Endothelial cell of umbilical vein (primary cell): ENCODE data around the gene MAMDC2. TPM values are rescaled to one million over a fixed set of nuclear protein-coding genes. Genes with fewer than 3 reads are reported as not detected.
A peak's percentile ranks its signal among the peaks of the same experiment; 100 is the strongest.

Source experiments
- BruUV-seq: library from RNA; stranded (reverse); fragments of 400-500 nt; replicated peaks from 2 replicates; lab custom pipeline; 2021; lab: Mats Ljungman, UMichigan
- CTCF ChIA-PET: fragments of 300-600, 350-600 bp; sonication (Branson Sonifier 250); formaldehyde crosslinking; loops from one replicate; lab custom pipeline; 2021; ENCODE audit warnings: antibody characterized with exemption, inconsistent platforms; lab: Charles Lee
- POLR2A ChIA-PET: fragments of 300-600, 350-600 bp; sonication (Branson Sonifier 250); formaldehyde crosslinking; loops from one replicate; lab custom pipeline; 2021; ENCODE audit warnings: antibody characterized with exemption, inconsistent platforms; lab: Charles Lee
- DNase-seq: peaks from one replicate; pipeline ENCODE4 v3.0.0-alpha.2; 2011; ENCODE audit warnings: low read depth, low spot score
- FAIRE-seq: peaks from 2 replicates; lab custom pipeline; 2011; peaks lifted over from hg19 to GRCh38; lab: Jason Lieb, UNC
- H2AFZ ChIP-seq: 2 replicates; pipeline ENCODE4 v1.6.0; 2012; ENCODE audit warnings: low read depth, low read length, control low read depth, inconsistent platforms
- H3K27ac ChIP-seq: 2 replicates; pipeline ENCODE4 v1.5.1; 2011; ENCODE audit warnings: low read depth, mild to moderate bottlenecking, control low read depth, low read length, moderate library complexity; ENCODE audit not compliant: insufficient read depth
- H3K27me3 ChIP-seq, 2 experiments: 2 replicates each; pipeline versions ENCODE4 v1.6.0 to v1.6.1; 2011; ENCODE audit warnings: low read length in 2 of 2, mixed read lengths in 1 of 2; ENCODE audit not compliant: control insufficient read depth in 2 of 2, insufficient read depth in 2 of 2
- H3K36me3 ChIP-seq, 2 experiments: 2 replicates in 1 of 2; 3 replicates in 1 of 2; pipeline ENCODE4 v1.5.1; 2011; ENCODE audit warnings: low read length in 2 of 2, mild to moderate bottlenecking in 1 of 2, moderate library complexity in 1 of 2; ENCODE audit not compliant: control insufficient read depth in 2 of 2, insufficient read depth in 2 of 2; ENCODE audit errors: extremely low read depth in 1 of 2
- H3K4me1 ChIP-seq: 3 replicates; pipeline ENCODE4 v1.5.1; 2011; ENCODE audit warnings: mild to moderate bottlenecking, low read length; ENCODE audit not compliant: control insufficient read depth, insufficient read depth; ENCODE audit errors: extremely low read depth
- H3K4me2 ChIP-seq: 2 replicates; pipeline ENCODE4 v1.6.1; 2011; ENCODE audit warnings: low read length, control low read depth, mixed read lengths; ENCODE audit not compliant: insufficient read depth
- H3K4me3 ChIP-seq, 3 experiments: fragments of 200-600 bp in 1 of 3; sonication (generic), shearing (Covaris generic) in 1 of 3; replicated peaks in 1 of 3; 2 replicates each; pipeline ENCODE4 v1.5.1; 2011 to 2016; ENCODE audit warnings: control low read depth in 3 of 3, low read length in 3 of 3, mild to moderate bottlenecking in 2 of 3, inconsistent platforms in 1 of 3, low read depth in 1 of 3, moderate library complexity in 1 of 3; ENCODE audit not compliant: insufficient read depth in 1 of 3
- H3K79me2 ChIP-seq: 2 replicates; pipeline ENCODE4 v1.6.0; 2012; ENCODE audit warnings: low read length, inconsistent platforms; ENCODE audit not compliant: control insufficient read depth, insufficient read depth
- H3K9ac ChIP-seq: replicated peaks from 2 replicates; pipeline ENCODE3; 2011; ENCODE audit warnings: low read length, control low read depth; ENCODE audit not compliant: insufficient read depth; ENCODE audit errors: extremely low read depth
- H3K9me1 ChIP-seq: replicated peaks from 3 replicates; pipeline ENCODE4 v1.6.0; 2011; ENCODE audit warnings: mild to moderate bottlenecking, low read length; ENCODE audit not compliant: control insufficient read depth, insufficient read depth; ENCODE audit errors: extremely low read depth
- H3K9me3 ChIP-seq: replicated peaks from 2 replicates; pipeline ENCODE4 v1.5.1; 2012; ENCODE audit warnings: low read length, inconsistent platforms; ENCODE audit not compliant: control insufficient read depth, insufficient read depth
- H4K20me1 ChIP-seq: replicated peaks from 2 replicates; pipeline ENCODE3; 2011; ENCODE audit warnings: mild to moderate bottlenecking, low read length; ENCODE audit not compliant: control insufficient read depth, insufficient read depth; ENCODE audit errors: extremely low read depth
- EZH2 ChIP-seq: IDR thresholded peaks from 2 replicates; pipeline ENCODE4 v1.6.1; 2012; ENCODE audit warnings: borderline replicate concordance, low read depth, mild to moderate bottlenecking, moderate library complexity, low read length, inconsistent platforms; ENCODE audit not compliant: severe bottlenecking
- FOS ChIP-seq: IDR thresholded peaks from 2 replicates; pipeline ENCODE4 v1.6.1; 2011; ENCODE audit warnings: mild to moderate bottlenecking, low read length, moderate library complexity, borderline replicate concordance; ENCODE audit not compliant: insufficient read depth
- GATA2 ChIP-seq: IDR thresholded peaks from 2 replicates; pipeline ENCODE4 v1.7.0; 2011; ENCODE audit warnings: low read depth, mild to moderate bottlenecking, moderate library complexity, mixed read lengths, low read length; ENCODE audit not compliant: insufficient read length, insufficient read depth
- JUN ChIP-seq: IDR thresholded peaks from 2 replicates; pipeline ENCODE4 v1.6.1; 2011; ENCODE audit warnings: borderline replicate concordance, low read depth; ENCODE audit not compliant: insufficient read length, insufficient read depth
- MYC ChIP-seq: IDR thresholded peaks from one replicate; pipeline ENCODE4 v1.6.1; 2011; ENCODE audit warnings: mild to moderate bottlenecking, low read depth, low read length
- POLR2A ChIP-seq: IDR thresholded peaks from 2 replicates; pipeline ENCODE4 v1.6.1; 2012; ENCODE audit warnings: low read depth, mild to moderate bottlenecking, control low read depth, low read length
- POLR2AphosphoS5 ChIP-seq: IDR thresholded peaks from 2 replicates; pipeline ENCODE4 v1.6.1; 2012; ENCODE audit warnings: low read depth, mild to moderate bottlenecking, control low read depth, low read length, moderate library complexity; ENCODE audit not compliant: insufficient read depth
- dilution Hi-C: fragments of 300-500 bp; cut with MboI; formaldehyde crosslinking; loops from one replicate; pipeline ENCODE4 v1.15.0; 2019; ENCODE audit warnings: low sequenced_read_pairs; ENCODE audit not compliant: extremely low pct_ligation_motif_present
- intact Hi-C: fragments of 100-400 bp; cut with micrococcal nuclease; formaldehyde crosslinking; loops from one replicate; pipeline ENCODE4 v1.10.0; 2022
- polyA plus RNA-seq, 4 experiments: library from polyadenylated mRNA; depleted of rRNA in 3 of 4; stranded (reverse) in 3 of 4; unstranded in 1 of 4; fragments of >200 nt; gene quantifications; 2 replicates each; pipeline versions ENCODE4 v1.2.1 to v1.2.3, GENCODE V29; 2011 to 2012; ENCODE audit warnings: missing spikeins in 1 of 4
- total RNA-seq: library from RNA; stranded (reverse); gene quantifications from 2 replicates; pipeline ENCODE4 v1.2.3, GENCODE V29; 2021
- TF ChIP-seq, protein P1 (sequence below), 2 donors: IDR thresholded peaks; 1 replicate in 1 of 2; 2 replicates in 1 of 2; pipeline ENCODE4 v1.5.1; 2011; ENCODE audit warnings: low read length in 2 of 2, mild to moderate bottlenecking in 2 of 2, moderate library complexity in 2 of 2, control low read depth in 1 of 2, inconsistent platforms in 1 of 2, low read depth in 1 of 2; ENCODE audit not compliant: insufficient read depth in 1 of 2; ENCODE audit errors: extremely low read depth in 1 of 2
- TF ChIP-seq, protein P2 (sequence below): IDR thresholded peaks from 2 replicates; pipeline ENCODE4 v1.6.1; 2011; ENCODE audit not compliant: insufficient read depth, insufficient read length

Gene MAMDC2
- total and polyA plus RNA-seq, 2 donors (not counting 3 experiments of a cell fraction or from before 2014, with no cell fraction given), result 0.60 to 1.1 TPM

DNA sequence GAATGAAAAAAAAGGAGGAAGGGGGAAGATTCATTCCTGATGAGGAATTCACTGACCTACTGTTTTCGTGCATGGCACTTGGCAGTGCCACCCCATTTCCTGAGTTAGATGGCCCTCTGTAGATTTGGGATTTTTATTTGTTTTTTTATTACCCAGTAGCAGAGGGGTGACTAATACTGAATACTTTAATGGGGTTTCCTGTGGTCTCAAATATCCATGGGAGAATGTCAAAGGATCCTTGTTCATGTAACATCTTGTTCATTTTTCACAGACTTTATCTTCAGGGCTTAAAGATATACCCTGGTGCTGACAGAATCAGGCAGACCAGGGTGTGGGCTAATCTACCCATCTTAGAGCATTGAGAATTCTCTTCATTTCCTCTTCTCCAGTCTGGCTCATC, 93.0 kb downstream of the MAMDC2 start:
- no peak overlapping the region for H2AFZ ChIP-seq
- TF ChIP-seq GATA2 (peak; percentile 92), POLR2A (no peak), FOS (peak; percentile 81), JUN (no peak), POLR2AphosphoS5 (peak; percentile 31), MYC (no peak), EZH2 (no peak)
- TF ChIP-seq, protein P1, sequence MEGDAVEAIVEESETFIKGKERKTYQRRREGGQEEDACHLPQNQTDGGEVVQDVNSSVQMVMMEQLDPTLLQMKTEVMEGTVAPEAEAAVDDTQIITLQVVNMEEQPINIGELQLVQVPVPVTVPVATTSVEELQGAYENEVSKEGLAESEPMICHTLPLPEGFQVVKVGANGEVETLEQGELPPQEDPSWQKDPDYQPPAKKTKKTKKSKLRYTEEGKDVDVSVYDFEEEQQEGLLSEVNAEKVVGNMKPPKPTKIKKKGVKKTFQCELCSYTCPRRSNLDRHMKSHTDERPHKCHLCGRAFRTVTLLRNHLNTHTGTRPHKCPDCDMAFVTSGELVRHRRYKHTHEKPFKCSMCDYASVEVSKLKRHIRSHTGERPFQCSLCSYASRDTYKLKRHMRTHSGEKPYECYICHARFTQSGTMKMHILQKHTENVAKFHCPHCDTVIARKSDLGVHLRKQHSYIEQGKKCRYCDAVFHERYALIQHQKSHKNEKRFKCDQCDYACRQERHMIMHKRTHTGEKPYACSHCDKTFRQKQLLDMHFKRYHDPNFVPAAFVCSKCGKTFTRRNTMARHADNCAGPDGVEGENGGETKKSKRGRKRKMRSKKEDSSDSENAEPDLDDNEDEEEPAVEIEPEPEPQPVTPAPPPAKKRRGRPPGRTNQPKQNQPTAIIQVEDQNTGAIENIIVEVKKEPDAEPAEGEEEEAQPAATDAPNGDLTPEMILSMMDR (IDR thresholded peaks at IDR 0.05; ENCODE audit: extremely low read depth in 1 of 2, insufficient read depth in 1 of 2, low read depth in 1 of 2, low read length in 2 of 2), result no peak
- TF ChIP-seq, protein P2, sequence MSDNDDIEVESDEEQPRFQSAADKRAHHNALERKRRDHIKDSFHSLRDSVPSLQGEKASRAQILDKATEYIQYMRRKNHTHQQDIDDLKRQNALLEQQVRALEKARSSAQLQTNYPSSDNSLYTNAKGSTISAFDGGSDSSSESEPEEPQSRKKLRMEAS, result no peak
- FAIRE-seq (no peak), DNase-seq (peak; percentile 64)
- no TSS peak for BruUV-seq
- H3K4me3 ChIP-seq, result no peak overlapping the region
- H3K9ac ChIP-seq, result peak overlapping the region; percentile 4
- no peaks in the 10 kb centered on the region for H3K79me2 ChIP-seq
- no peaks in the 10 kb centered on the region for H3K27me3 ChIP-seq
- H3K27ac ChIP-seq, result no peak overlapping the region
- H3K4me1 ChIP-seq, result peaks cover 22% of the 10 kb centered on the region
- H4K20me1 ChIP-seq, result no peaks in the 10 kb centered on the region
- peak overlapping the region; percentile 75 for H3K4me2 ChIP-seq
- intact Hi-C loops, result loop anchor here (10.0 kb wide), 1 partner anchor 88 kb away; no protein-coding TSS in a partner anchor
- ChIA-PET CTCF (interaction anchor here (1.6 to 2.3 kb wide), 2 partner anchors 9 to 24 kb away, joined by 3 to 21 read pairs; no protein-coding TSS in a partner anchor), POLR2A (no interaction called here)
- H3K9me1 ChIP-seq, result no peaks in the 10 kb centered on the region
- H3K36me3 ChIP-seq, result no peaks in the 10 kb centered on the region
- H3K9me3 ChIP-seq, result no peaks in the 10 kb centered on the region
- dilution Hi-C loops, result no loop called here
